GM12873 (cell line): ENCODE measurements around the gene P3R3URF.

Experiments
- TF ChIP-seq, protein P1 (sequence below): IDR thresholded peaks from 2 replicates; pipeline ENCODE4 v1.5.1; 2012; ENCODE audit warnings: low read depth, mild to moderate bottlenecking, moderate library complexity, low read length, control low read depth; ENCODE audit not compliant: insufficient read depth; ENCODE audit errors: missing control alignments

Gene P3R3URF

DNA sequence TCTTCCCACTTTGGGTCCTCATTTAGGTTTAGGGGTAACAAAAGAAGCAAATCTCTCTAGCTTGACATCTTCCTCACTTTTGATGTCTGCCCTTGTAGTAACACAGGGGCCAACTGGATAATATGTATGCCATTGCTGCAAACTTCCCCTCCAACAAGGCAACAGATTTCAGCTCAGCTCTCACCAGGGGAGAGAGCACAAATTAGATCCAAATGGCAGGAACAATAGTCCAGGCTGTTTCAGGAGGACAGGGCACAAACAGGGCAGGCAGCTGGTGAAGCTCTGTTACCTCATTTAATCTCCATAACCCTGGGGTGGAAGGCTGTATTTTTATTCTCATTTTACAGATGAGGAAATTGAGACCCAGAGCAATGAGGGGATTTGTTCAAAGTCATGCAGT is 39.6 kb downstream of the P3R3URF start:
- TF ChIP-seq, protein P1, sequence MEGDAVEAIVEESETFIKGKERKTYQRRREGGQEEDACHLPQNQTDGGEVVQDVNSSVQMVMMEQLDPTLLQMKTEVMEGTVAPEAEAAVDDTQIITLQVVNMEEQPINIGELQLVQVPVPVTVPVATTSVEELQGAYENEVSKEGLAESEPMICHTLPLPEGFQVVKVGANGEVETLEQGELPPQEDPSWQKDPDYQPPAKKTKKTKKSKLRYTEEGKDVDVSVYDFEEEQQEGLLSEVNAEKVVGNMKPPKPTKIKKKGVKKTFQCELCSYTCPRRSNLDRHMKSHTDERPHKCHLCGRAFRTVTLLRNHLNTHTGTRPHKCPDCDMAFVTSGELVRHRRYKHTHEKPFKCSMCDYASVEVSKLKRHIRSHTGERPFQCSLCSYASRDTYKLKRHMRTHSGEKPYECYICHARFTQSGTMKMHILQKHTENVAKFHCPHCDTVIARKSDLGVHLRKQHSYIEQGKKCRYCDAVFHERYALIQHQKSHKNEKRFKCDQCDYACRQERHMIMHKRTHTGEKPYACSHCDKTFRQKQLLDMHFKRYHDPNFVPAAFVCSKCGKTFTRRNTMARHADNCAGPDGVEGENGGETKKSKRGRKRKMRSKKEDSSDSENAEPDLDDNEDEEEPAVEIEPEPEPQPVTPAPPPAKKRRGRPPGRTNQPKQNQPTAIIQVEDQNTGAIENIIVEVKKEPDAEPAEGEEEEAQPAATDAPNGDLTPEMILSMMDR = no peak

DNA sequence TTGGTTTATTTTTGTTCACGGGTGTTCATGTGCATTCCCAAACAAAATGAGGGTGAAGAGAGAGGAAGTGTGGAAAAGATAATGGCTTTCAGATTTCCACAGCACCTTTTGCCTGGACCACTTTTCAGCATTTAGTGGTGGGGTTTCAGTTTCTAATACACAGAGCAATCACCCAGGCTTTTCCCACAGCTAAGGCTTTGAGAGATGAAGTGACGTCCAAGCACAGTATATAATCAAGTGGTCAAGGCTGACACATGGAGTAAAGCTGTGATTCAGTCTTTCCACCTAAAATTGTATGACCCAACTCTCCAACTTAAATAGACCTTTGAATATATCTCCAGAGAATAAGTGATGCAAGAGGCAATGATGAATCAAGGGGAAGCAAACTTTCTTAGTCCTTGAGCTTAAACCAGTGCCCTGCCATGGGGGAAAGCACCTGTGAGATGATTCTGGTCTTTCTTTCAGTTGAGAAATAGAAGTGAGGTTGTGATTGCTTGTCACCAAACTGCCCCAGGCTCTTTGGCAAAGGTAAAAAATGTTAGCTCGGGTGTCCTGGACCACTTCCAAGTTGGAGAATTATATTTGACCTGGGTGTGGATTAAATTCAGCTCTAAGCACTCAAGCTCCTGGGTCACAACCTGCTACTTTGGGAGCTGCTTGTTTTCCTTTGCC is 41.5 kb downstream of the P3R3URF start:
- TF ChIP-seq, protein P1 = no peak

DNA sequence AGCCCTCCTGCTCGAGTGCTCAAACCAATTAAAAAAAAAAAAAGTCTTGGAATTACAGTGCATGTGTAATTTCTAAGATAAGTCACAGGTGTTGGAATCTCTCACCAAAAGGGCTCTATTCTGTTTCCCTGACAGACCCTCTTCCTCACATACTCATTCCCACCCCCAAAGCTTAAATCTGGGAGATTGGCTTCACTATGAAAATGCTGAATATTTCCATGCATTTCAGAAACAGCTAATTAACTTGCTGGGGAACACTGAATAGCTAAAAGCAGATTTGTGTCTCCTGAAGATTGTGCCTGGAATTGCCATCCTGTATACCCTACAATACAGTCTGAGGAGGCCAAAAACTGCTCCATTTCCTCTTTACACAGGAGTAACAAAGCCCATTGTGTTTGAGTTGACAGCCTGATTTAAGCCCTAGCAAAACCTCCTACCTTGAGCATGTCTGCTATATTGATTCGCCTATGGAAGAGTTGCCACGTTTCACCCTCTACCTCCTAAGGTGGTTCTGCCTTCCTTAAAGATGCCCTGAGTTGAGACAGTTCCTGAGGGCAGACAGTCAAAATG is 42.4 kb downstream of the P3R3URF start:
- TF ChIP-seq, protein P1 = no peak

DNA sequence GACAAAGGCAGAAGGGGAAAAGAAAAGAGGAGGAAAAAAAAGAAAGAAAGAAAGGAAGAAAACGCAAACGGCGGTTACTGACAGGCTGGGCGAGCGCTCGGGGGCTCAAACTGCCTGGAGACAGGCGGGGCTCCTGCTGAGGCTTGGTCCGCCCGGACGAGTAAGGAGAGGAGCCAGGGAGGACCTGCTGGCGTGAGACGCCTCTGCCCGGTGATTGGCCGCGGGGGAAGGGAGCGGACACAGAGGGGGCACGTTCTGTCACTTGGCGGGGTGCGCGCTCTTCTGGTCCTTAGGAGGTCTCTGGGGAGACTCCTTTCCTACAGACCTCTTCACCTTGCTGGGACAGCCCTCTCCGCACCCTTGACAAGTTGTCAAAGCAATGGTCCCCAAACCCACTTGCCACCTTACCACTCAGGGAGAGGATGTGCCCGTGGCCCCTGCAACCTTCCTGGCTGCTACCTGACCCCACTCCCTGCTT is 43.1 kb downstream of the P3R3URF start:
- TF ChIP-seq, protein P1 = no peak

DNA sequence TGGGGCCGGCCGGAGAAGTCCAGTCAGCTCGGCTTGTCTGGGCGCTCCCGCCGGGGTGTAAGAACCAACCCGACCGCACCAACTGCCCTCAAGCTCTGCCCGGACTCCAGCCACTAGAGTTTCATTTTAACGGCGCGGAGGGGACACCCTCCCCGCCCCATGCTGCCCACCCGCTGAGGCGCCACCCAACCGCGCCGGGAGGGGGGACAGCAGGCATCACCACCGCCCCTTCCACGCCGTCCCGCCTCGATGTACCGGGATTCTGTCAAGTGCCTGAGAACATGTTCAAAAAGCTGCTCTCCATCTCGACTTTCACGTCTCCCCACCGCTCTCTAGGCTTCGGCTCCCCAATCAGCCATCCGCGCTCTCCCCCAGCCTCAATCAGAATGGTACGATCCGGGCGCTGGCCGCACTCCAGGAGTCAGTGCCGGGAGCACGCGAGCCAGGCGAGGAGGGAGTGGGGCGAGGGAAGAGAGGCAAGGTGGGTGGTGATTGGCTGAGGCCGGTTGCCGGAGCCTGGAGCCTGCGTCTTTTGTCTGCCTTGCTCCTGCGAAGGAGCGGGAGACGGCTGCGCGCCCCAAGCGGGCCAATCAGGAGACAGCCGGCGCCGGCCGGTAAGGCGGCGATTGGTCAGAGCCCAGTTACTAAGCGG is 43.6 kb downstream of the P3R3URF start, which contains the start of gene PIK3R3:
PIK3R3 (minus strand) TSS at position 101 of the 652 bp plus-strand sequence. CDS start 677 bp downstream, outside the sequence.
- TF ChIP-seq, protein P1 = no peak

DNA sequence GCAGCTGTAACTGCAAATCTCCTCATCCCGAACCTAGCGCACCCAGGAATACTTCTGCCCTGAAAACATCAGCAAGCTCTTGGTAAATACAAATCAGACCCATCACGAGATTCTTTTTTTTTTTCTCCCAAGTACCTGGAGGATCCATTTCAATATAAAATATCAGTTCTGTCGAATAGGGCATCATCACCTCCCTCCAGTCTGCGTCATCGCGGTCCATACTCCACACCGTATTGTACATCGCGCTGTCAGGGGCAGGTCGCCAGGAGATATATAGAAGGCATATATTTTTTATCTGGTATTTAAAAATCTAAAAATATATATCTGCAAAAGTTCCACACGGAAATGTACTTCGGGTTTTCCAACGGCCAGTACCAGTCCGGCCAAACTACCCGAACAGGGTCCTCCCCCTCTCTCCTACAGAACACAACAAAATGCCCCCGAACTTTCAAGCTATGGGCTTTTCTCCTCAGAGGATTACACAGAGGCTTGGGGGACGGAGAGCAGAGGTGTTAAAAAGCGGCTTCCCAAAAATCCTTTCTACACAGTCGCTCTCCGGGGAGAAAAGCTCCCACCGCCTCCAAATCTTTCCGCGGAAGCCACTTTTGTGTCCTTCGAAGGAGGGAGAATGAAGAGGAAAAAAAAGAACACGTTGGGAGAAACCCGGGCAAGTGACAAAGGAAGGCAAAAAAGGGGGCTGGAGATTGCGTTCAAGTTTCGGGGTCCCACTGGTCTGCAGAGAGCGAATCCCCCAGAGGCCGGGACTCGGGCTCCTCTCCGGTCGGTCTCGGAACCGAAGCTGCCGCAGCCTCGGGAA is 44.4 kb downstream of the P3R3URF start:
- TF ChIP-seq, protein P1 = no peak
